ENCODE measurements around the gene NTM. TPM values are rescaled to one million over a fixed set of nuclear protein-coding genes. Genes with fewer than 3 reads are reported as not detected.

NTM gene
- total and polyA plus RNA-seq, 10 donors: 0.13 to 1.6 (median 0.67) TPM

GRCh38 chr11:131773626-131774025 lies 403.2 kb downstream of the NTM start:
- TF ChIP-seq POLR2A (IDR thresholded peaks at IDR 0.05) (no peak), CTCF (IDR thresholded peaks at IDR 0.05 in 8 of 11, conservative IDR thresholded peaks at IDR 0.05 in 3 of 11) (no peak), POLR2AphosphoS5 (IDR thresholded peaks at IDR 0.05) (no peak)
- no peaks in the 10 kb centered on the region for H3K9me3 ChIP-seq
- WGBS, 5 donors: 83 to 89% (median 86%) methylated on average over 6 of the region's 6 CpGs
- no peaks in the 10 kb centered on the region for H3K4me1 ChIP-seq
- peaks cover 0 to 13% (median 0%) of the 10 kb centered on the region in 7 donors for H3K27me3 ChIP-seq (replicated peaks in 1 of 7)
- no peak for DNase-seq
- no peaks in the 10 kb centered on the region for H3K36me3 ChIP-seq
- no peak overlapping the region for H3K4me3 ChIP-seq
- intact Hi-C loops (cut with DNase I; ENCODE audit: low total_unique reads): no loop called here
- no peak overlapping the region for H3K27ac ChIP-seq

GRCh38 chr11:131776211-131776610 lies 405.8 kb downstream of the NTM start:
- Histone ChIP-seq H3K4me3 (no peak overlapping the region), H3K27ac (no peak overlapping the region), H3K27me3 (replicated peaks in 1 of 7) (peaks cover 0 to 13% (median 0%) of the 10 kb centered on the region in 7 donors), H3K9me3 (no peaks in the 10 kb centered on the region), H3K4me1 (no peaks in the 10 kb centered on the region), H3K36me3 (no peaks in the 10 kb centered on the region)
- WGBS, 5 donors: 69 to 79% (median 75%) methylated on average over 3 of the region's 3 CpGs
- no peak for DNase-seq
- TF ChIP-seq POLR2AphosphoS5 (IDR thresholded peaks at IDR 0.05) (no peak), CTCF (IDR thresholded peaks at IDR 0.05 in 8 of 11, conservative IDR thresholded peaks at IDR 0.05 in 3 of 11) (no peak), POLR2A (IDR thresholded peaks at IDR 0.05) (no peak)
- intact Hi-C loops (cut with DNase I; ENCODE audit: low total_unique reads): no loop called here

- H3K27me3 ChIP-seq (replicated peaks in 1 of 7): peaks cover 0 to 7% (median 0%) of the 10 kb centered on the region in 7 donors
- TF ChIP-seq POLR2AphosphoS5 (IDR thresholded peaks at IDR 0.05) (no peak), POLR2A (IDR thresholded peaks at IDR 0.05) (no peak), CTCF (IDR thresholded peaks at IDR 0.05 in 8 of 11, conservative IDR thresholded peaks at IDR 0.05 in 3 of 11) (no peak)
- no peaks in the 10 kb centered on the region for H3K9me3 ChIP-seq
- H3K4me1 ChIP-seq: no peaks in the 10 kb centered on the region
- intact Hi-C loops (cut with DNase I; ENCODE audit: low total_unique reads): no loop called here
- DNase-seq: no peak
- WGBS, 5 donors: 79 to 88% (median 82%) methylated on average over 7 of the region's 7 CpGs
- H3K4me3 ChIP-seq: no peak overlapping the region
- no peak overlapping the region for H3K27ac ChIP-seq
- H3K36me3 ChIP-seq: no peaks in the 10 kb centered on the region
Observed at GRCh38 chr11:131785801-131786200, 415.4 kb downstream of the NTM start.

- Histone ChIP-seq H3K9me3 (no peaks in the 10 kb centered on the region), H3K4me1 (no peaks in the 10 kb centered on the region), H3K27ac (no peak overlapping the region), H3K4me3 (no peak overlapping the region), H3K27me3 (replicated peaks in 1 of 7) (peaks cover 0 to 7% (median 0%) of the 10 kb centered on the region in 7 donors), H3K36me3 (no peaks in the 10 kb centered on the region)
- DNase-seq: no peak
- intact Hi-C loops (cut with DNase I; ENCODE audit: low total_unique reads): no loop called here
- 53 to 69% (median 59%) methylated on average over 3 of the region's 3 CpGs for WGBS, 5 donors
- TF ChIP-seq CTCF (IDR thresholded peaks at IDR 0.05 in 8 of 11, conservative IDR thresholded peaks at IDR 0.05 in 3 of 11) (no peak), POLR2AphosphoS5 (IDR thresholded peaks at IDR 0.05) (no peak), POLR2A (IDR thresholded peaks at IDR 0.05) (no peak)
Observed at GRCh38 chr11:131787119-131787518, 416.7 kb downstream of the NTM start.

Data from spleen (tissue), 11 donors.